Measurements from ENCODE around the gene NIT1. TPM values are rescaled to one million over a fixed set of nuclear protein-coding genes. Genes with fewer than 3 reads are reported as not detected.

The NIT1 gene
- total and polyA plus RNA-seq, 9 of the 15 experiments (the other 6 are each of a cell fraction or from before 2014, with no cell fraction given) = 18.4 to 76.0 (median 33.7) TPM

DNA sequence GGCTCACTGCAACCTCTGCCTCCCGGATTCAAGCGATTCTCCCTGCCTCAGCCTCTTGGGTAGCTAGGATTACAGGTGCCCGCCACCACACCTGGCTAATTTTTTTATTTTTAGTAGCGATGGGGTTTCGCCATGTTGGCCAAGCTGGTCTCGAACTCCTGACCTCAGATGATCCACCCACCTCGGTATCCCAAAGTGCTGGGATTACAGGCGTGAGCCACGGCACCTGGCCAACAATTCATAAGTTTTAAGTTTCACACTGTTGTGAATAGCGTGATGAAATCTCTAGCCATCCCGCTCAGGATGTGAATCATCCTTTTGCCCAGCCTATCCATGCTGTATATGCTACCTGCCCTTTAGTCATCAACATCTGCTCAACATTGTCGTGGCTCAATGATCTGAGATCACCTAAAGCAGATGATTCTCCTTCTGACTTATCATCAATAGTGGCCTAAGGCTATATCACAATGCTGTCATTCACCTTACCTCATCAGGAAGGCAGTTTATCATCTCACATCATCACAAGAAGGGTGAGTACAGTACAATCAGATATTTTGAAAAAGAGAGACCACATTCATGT lies 2.7 kb upstream of the NIT1 start (continued):
- TF ChIP-seq, protein P1, sequence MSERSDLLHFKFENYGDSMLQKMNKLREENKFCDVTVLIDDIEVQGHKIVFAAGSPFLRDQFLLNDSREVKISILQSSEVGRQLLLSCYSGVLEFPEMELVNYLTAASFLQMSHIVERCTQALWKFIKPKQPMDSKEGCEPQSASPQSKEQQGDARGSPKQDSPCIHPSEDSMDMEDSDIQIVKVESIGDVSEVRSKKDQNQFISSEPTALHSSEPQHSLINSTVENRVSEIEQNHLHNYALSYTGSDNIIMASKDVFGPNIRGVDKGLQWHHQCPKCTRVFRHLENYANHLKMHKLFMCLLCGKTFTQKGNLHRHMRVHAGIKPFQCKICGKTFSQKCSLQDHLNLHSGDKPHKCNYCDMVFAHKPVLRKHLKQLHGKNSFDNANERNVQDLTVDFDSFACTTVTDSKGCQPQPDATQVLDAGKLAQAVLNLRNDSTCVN (CRISPR knock-in tag; IDR thresholded peaks at IDR 0.05) = 0 out of 2 replicates have a peak, but pooled peaks have one; percentile 27
- TF ChIP-seq CBFA2T3 (IDR thresholded peaks at IDR 0.05) = 0 out of 2 replicates have a peak, but pooled peaks have one; percentile 14
- TF ChIP-seq SMAD4 (CRISPR knock-in tag; conservative IDR thresholded peaks at IDR 0.05) = peak; percentile 78
- 0 out of 2 replicates have a peak, but pooled peaks have one; percentile 25 for TF ChIP-seq BCL6 (CRISPR knock-in tag; IDR thresholded peaks at IDR 0.05)
- no peak for TF ChIP-seq RBM34 (IDR thresholded peaks at IDR 0.05; ENCODE audit: borderline replicate concordance, insufficient read depth, low read length)
- peak; percentile 63; the same call in 1 of the 2 replicates for TF ChIP-seq SMARCE1 (IDR thresholded peaks at IDR 0.05)
- TF ChIP-seq, protein P2, sequence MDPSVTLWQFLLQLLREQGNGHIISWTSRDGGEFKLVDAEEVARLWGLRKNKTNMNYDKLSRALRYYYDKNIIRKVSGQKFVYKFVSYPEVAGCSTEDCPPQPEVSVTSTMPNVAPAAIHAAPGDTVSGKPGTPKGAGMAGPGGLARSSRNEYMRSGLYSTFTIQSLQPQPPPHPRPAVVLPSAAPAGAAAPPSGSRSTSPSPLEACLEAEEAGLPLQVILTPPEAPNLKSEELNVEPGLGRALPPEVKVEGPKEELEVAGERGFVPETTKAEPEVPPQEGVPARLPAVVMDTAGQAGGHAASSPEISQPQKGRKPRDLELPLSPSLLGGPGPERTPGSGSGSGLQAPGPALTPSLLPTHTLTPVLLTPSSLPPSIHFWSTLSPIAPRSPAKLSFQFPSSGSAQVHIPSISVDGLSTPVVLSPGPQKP (CRISPR knock-in tag; IDR thresholded peaks at IDR 0.05) = no peak
- no peak for TF ChIP-seq NR2C2 (CRISPR knock-in tag; IDR thresholded peaks at IDR 0.05)
- peak; percentile 79 for TF ChIP-seq NR2C2 (tag; IDR thresholded peaks at IDR 0.05)
- no peak for TF ChIP-seq SMC3 (conservative IDR thresholded peaks at IDR 0.05; ENCODE audit: insufficient read depth, low read depth, low read length)
- no peak for TF ChIP-seq HNRNPL (IDR thresholded peaks at IDR 0.05; ENCODE audit: low read depth, low read length)
- peak; percentile 47; the same call in 1 of the 2 replicates for TF ChIP-seq POLR2AphosphoS2 (IDR thresholded peaks at IDR 0.05; ENCODE audit: low read length)
- peak; percentile 71 for TF ChIP-seq ARID1B (IDR thresholded peaks at IDR 0.05)
- no peak for TF ChIP-seq GATA2 (CRISPR knock-in tag; IDR thresholded peaks at IDR 0.05)
- TF ChIP-seq ZNF561 (CRISPR knock-in tag; conservative IDR thresholded peaks at IDR 0.05) = no peak
- TF ChIP-seq, protein P3, sequence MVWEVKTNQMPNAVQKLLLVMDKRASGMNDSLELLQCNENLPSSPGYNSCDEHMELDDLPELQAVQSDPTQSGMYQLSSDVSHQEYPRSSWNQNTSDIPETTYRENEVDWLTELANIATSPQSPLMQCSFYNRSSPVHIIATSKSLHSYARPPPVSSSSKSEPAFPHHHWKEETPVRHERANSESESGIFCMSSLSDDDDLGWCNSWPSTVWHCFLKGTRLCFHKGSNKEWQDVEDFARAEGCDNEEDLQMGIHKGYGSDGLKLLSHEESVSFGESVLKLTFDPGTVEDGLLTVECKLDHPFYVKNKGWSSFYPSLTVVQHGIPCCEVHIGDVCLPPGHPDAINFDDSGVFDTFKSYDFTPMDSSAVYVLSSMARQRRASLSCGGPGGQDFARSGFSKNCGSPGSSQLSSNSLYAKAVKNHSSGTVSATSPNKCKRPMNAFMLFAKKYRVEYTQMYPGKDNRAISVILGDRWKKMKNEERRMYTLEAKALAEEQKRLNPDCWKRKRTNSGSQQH (CRISPR knock-in tag; IDR thresholded peaks at IDR 0.05) = no peak
- peak; percentile 45 for TF ChIP-seq POLR2B (IDR thresholded peaks at IDR 0.05; ENCODE audit: low read depth, partially characterized antibody)
- TF ChIP-seq MTA2 (IDR thresholded peaks at IDR 0.05; ENCODE audit: low read depth) = no peak
- no peak for TF ChIP-seq NR2C1 (IDR thresholded peaks at IDR 0.05)
- peak; percentile 57 for TF ChIP-seq NR2C1 (tag; IDR thresholded peaks at IDR 0.05)
- TF ChIP-seq CREM (IDR thresholded peaks at IDR 0.05; ENCODE audit: low read depth) = peak; percentile 32; the same call in 1 of the 2 replicates
- peak; percentile 30; the same call in 1 of the 2 replicates for TF ChIP-seq CEBPB (tag; IDR thresholded peaks at IDR 0.05)
- TF ChIP-seq RCOR1 (IDR thresholded peaks at IDR 0.05; ENCODE audit: borderline replicate concordance in 1 of 2, low read depth in 2 of 2, low read length in 2 of 2) = peak in 1 of 2 experiments; percentile 52; a peak in 1 of 4 replicates
- TF ChIP-seq ZFP1 (CRISPR knock-in tag; IDR thresholded peaks at IDR 0.05) = no peak
- peak; percentile 94 for TF ChIP-seq JUN (IDR thresholded peaks at IDR 0.05; ENCODE audit: borderline replicate concordance, low read depth, low read length)
- no peak; the same call in 1 of the 2 replicates for TF ChIP-seq JUN (CRISPR knock-in tag; IDR thresholded peaks at IDR 0.05; ENCODE audit: borderline replicate concordance)
- peak; percentile 92 for TF ChIP-seq CTBP1 (IDR thresholded peaks at IDR 0.05; ENCODE audit: borderline replicate concordance)
- TF ChIP-seq ZEB2 (IDR thresholded peaks at IDR 0.05) = peak; percentile 94
- TF ChIP-seq NFXL1 (CRISPR knock-in tag; IDR thresholded peaks at IDR 0.05) = 0 out of 2 replicates have a peak, but pooled peaks have one; percentile 66
- TF ChIP-seq HEY1 (CRISPR knock-in tag; IDR thresholded peaks at IDR 0.05; ENCODE audit: borderline replicate concordance) = no peak

All from K562 (cell line).